NCI-H1048 (cell line): Measurements from ENCODE around the gene SMPD3.

Experiments used
- DNase-seq: peaks from one replicate; lab custom pipeline; 2025; lab: John Stamatoyannopoulos, UW

SMPD3 gene

GRCh38 chr16:68355447-68356248 lies 92.7 kb downstream of the SMPD3 start:
- DNase-seq: no peak

GRCh38 chr16:68354816-68355215 lies 93.5 kb downstream of the SMPD3 start:
- DNase-seq: no peak

GRCh38 chr16:68353366-68353765 lies 94.9 kb downstream of the SMPD3 start:
- DNase-seq: no peak

GRCh38 chr16:68351991-68352431 lies 96.3 kb downstream of the SMPD3 start:
- no peak for DNase-seq

- DNase-seq: no peak
Observed at GRCh38 chr16:68351463-68351862, 96.8 kb downstream of the SMPD3 start.

GRCh38 chr16:68350813-68351350 lies 97.4 kb downstream of the SMPD3 start:
- no peak for DNase-seq

GRCh38 chr16:68349838-68350410 lies 98.4 kb downstream of the SMPD3 start:
- DNase-seq: no peak

- DNase-seq: no peak
Observed at GRCh38 chr16:68348639-68349445, 99.5 kb downstream of the SMPD3 start.

GRCh38 chr16:68347605-68348004 lies 100.7 kb downstream of the SMPD3 start:
- no peak for DNase-seq

- no peak for DNase-seq
Observed at GRCh38 chr16:68346892-68347480, 101.3 kb downstream of the SMPD3 start.

- no peak for DNase-seq
Observed at GRCh38 chr16:68345958-68346635, 102.2 kb downstream of the SMPD3 start.

- no peak for DNase-seq
Observed at GRCh38 chr16:68345351-68345810, 102.9 kb downstream of the SMPD3 start.

GRCh38 chr16:68344252-68344651 lies 104.1 kb downstream of the SMPD3 start:
- DNase-seq: no peak

GRCh38 chr16:68343137-68343536 lies 105.2 kb downstream of the SMPD3 start:
- no peak for DNase-seq

GRCh38 chr16:68342620-68343019 lies 105.7 kb downstream of the SMPD3 start:
- no peak for DNase-seq

- no peak for DNase-seq
Observed at GRCh38 chr16:68339214-68339613, 109.1 kb downstream of the SMPD3 start.

GRCh38 chr16:68338326-68339119 lies 109.8 kb downstream of the SMPD3 start:
- DNase-seq: no peak

- DNase-seq: no peak
Observed at GRCh38 chr16:68335175-68335574, 113.1 kb downstream of the SMPD3 start.

GRCh38 chr16:68332411-68333121 lies 115.7 kb downstream of the SMPD3 start:
- no peak for DNase-seq

GRCh38 chr16:68331879-68332410 lies 116.4 kb downstream of the SMPD3 start:
- DNase-seq: no peak
